GM23338 (cell line): Measurements from ENCODE around the gene HSCB.

ENCODE experiments used
- JUNB ChIP-seq: IDR thresholded peaks from one replicate; pipeline ENCODE4 v1.6.1; 2016; ENCODE audit warnings: antibody characterized with exemption; ENCODE audit not compliant: unreplicated experiment
- NANOG ChIP-seq: IDR thresholded peaks from 2 replicates; pipeline ENCODE4 v1.6.1; 2016; ENCODE audit warnings: antibody characterized with exemption, borderline replicate concordance
- POLR2AphosphoS5 ChIP-seq: IDR thresholded peaks from 2 replicates; pipeline ENCODE4 v1.6.1; 2016; ENCODE audit warnings: antibody characterized with exemption, low read depth
- TF ChIP-seq, protein P1 (sequence below), 2 experiments: fragments of 200-600 bp in 1 of 2; sonication (generic) in 1 of 2; conservative IDR thresholded peaks; 2 replicates each; pipeline versions ENCODE4 v1.5.1 to v1.6.1; 2016 to 2017; ENCODE audit warnings: antibody characterized with exemption in 2 of 2, low read depth in 2 of 2, mild to moderate bottlenecking in 2 of 2, moderate library complexity in 1 of 2

DNA sequence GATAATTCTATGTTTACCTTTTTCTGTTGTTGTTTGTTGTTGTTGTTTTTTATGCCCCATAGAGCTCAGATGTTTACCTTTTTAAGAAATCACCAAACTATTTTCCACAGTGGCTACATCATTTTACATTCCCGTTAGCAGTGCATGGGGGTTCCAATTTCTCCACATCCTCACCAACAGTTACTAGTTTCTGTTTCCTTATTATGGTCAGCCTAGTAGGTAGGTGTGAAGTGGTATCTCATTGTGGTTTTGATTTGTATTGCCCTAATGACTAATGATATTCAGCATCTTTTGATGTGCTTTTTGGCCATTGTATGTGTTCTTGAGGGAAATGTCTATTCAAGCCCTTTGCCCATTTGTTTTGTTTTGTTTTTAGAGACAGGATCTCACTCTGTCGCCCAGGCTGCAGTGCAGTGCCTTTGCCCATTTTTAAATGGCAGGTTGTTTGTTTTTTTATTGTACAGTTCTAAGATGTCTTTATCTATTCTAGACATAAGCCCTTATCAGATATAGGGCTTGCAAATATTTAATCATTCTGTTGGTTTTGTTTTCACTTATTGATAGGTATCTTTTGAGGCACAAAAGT is 27.7 kb upstream of the HSCB start:
- TF ChIP-seq, protein P1, sequence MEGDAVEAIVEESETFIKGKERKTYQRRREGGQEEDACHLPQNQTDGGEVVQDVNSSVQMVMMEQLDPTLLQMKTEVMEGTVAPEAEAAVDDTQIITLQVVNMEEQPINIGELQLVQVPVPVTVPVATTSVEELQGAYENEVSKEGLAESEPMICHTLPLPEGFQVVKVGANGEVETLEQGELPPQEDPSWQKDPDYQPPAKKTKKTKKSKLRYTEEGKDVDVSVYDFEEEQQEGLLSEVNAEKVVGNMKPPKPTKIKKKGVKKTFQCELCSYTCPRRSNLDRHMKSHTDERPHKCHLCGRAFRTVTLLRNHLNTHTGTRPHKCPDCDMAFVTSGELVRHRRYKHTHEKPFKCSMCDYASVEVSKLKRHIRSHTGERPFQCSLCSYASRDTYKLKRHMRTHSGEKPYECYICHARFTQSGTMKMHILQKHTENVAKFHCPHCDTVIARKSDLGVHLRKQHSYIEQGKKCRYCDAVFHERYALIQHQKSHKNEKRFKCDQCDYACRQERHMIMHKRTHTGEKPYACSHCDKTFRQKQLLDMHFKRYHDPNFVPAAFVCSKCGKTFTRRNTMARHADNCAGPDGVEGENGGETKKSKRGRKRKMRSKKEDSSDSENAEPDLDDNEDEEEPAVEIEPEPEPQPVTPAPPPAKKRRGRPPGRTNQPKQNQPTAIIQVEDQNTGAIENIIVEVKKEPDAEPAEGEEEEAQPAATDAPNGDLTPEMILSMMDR (conservative IDR thresholded peaks at IDR 0.05; ENCODE audit: low read depth in 2 of 2) = no peak
- TF ChIP-seq POLR2AphosphoS5 (no peak), NANOG (no peak), JUNB (no peak)
